ENCODE data around the gene PAFAH1B2.
"Not testable (repeated sequence)": the region's sequence is repeated elsewhere in the genome, so short reads cannot be mapped to it uniquely, and the experiment has no call there.

PAFAH1B2 gene

DNA sequence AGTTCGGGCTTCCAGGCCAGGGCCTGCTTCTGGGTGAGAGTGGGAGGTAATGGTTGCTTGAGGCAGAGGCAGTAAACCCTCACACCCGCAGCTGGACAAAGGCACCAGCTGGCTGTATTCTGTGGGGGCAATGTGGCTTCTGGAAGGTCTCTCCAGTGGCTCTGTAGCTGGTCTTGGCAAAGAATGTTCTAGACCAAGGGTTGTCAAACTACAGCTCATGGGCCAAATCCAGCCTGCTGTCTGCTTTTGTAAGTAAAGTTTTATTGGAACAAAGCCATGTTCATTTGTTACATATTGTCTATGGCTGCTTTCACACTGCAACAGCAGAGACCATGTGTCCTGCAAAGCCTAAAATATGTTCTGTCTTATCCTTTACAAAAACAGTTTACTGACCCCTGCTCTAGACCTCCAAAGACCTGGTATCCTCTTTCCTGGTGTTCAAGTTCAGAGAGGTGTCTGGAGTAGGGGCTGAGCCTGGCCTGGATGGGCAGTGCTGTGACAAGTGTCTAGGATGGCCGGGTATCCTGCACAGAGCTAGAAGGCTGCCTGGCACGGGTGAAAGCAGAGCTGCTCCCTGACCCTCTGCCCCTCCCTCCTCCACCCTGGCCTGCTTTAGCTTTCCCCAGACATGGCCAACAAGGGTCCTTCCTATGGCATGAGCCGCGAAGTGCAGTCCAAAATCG lies 58.4 kb downstream of the PAFAH1B2 start:
- no peak for DNase-seq (ENCODE audit: low read depth)

DNA sequence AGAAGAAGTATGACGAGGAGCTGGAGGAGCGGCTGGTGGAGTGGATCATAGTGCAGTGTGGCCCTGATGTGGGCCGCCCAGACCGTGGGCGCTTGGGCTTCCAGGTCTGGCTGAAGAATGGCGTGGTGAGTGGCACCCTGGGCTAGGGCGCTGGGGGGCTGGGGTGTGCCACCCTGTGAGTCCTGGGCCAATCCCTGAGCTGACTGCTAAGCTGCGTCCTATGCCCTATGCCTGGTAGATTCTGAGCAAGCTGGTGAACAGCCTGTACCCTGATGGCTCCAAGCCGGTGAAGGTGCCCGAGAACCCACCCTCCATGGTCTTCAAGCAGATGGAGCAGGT lies 59.0 kb downstream of the PAFAH1B2 start:
- no peak for DNase-seq (ENCODE audit: low read depth)

DNA sequence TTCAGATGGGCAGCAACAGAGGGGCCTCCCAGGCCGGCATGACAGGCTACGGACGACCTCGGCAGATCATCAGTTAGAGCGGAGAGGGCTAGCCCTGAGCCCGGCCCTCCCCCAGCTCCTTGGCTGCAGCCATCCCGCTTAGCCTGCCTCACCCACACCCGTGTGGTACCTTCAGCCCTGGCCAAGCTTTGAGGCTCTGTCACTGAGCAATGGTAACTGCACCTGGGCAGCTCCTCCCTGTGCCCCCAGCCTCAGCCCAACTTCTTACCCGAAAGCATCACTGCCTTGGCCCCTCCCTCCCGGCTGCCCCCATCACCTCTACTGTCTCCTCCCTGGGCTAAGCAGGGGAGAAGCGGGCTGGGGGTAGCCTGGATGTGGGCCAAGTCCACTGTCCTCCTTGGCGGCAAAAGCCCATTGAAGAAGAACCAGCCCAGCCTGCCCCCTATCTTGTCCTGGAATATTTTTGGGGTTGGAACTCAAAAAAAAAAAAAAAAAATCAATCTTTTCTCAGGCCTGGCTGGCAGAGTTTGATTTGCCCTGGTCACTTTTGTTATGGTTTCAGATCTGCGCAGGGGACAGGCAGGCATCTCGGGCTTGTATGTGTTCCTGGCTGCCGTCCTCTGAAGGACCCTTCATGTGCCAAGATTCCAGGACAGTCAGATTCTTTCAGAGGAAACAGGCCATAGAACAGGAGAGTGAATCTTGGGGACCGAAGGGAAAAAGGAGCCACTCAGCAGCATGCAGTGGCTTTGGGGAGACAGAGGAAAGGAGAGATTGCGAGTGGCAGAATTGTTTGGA lies 60.4 kb downstream of the PAFAH1B2 start:
- DNase-seq (ENCODE audit: low read depth), result no peak

DNA sequence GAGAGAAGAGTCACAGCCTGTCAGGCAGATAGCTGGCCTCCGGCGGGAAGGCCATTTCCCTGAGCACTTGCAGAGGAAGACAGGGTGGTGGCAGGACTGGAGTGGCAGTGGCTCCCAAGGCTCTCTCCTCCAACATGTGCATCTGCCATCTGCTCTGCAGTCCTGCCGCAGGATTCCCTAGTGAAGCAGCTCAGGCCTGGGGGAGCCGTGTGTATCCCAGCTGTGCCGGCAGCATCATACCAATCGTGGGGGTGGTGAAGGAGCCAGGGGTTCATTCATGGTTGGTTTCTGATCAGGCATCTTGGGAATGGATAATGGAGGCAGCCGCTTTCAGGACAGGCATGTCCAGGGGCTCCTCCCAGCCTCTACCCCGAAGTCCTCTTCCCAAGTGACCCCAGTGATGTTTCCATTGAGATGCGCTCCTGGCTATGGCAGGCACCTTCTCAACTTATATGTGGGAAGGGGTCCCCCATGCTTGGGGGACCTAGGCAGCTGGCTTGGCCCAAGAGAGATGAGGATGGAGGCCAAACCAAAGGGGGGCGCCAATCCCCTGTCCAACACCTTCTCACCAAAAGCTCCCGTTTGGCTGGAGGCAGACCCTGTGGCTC lies 61.2 kb downstream of the PAFAH1B2 start:
- DNase-seq (ENCODE audit: low read depth), result no peak

DNA sequence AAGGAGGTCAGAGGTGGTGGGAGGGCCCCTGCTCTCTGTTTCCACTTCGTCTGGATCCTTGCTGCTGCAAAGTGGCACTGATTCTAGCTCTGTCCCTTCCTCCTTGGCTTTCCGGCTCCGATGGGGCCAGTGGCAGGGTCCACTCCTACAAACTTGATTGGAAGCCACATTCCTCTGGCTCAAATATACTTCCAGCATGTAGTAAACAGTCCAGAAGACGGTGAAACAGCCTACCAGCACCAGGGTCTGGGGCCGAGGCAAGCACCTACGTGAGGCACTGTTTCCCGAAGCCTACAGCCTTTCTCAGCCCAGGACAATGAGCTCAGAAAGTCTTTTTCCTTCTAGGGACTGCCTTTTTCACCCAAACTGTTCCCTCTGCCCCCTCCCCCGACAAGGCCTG lies 62.0 kb downstream of the PAFAH1B2 start:
- not testable (repeated sequence) for DNase-seq (ENCODE audit: low read depth)

DNA sequence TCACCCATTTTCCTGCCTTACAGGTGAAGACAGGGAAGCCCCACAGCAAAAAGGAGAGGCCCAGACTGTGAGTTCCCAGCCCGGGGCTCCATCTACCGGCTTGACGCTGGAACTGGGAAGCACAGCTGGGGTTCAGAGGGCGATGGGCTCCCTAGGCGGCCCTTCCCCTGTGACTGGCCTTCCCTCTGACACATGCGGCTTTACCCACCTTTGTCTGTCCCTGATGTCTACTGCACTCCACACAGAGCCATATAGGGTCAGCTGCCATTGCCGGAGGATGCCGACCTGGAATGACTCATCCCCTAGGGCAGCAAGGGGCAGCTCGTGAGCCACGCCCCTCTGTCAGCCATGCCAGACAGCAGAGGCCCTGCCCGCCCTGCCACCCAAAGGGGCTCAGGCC lies 62.8 kb downstream of the PAFAH1B2 start:
- DNase-seq (ENCODE audit: low read depth), result not testable (repeated sequence)

DNA sequence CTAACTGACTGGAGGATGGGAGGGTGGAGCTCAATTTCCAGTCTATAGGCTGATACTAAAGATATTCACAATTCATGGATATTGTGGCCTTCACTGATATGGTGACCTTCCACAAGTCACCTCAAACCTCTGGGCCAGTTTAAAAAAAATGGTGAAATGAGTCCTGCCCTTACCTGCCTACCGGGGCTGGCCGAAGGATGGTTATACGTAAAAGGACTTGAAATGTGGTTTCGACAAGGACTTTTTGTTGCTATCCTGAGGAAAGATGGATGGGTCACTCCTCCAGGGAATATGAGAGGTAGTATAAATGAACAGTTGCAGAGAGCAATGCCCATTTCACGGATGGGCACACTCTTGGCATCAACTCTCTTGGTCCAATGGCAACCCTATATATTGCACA lies 63.4 kb downstream of the PAFAH1B2 start:
- not testable (repeated sequence) for DNase-seq (ENCODE audit: low read depth)

DNA sequence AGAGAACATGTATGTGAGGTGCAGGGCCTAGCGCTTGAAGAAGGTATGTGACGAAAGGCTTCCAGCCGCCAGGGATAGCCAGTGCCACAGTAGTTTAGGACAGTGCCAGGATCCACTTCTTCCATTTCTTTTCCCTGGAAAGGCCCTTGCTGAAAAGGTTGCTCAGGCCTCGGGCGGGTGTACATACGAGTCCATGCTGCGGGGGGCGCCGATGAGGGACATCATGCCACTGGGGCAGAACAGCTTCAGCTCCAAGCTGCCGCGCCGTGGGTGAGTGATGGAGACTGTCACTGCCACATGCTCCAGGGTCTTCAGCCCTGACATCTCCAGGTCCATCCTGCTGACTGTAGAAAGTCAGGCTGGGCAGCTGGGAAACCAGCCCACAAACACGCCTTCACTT lies 64.6 kb downstream of the PAFAH1B2 start:
- not testable (repeated sequence) for DNase-seq (ENCODE audit: low read depth)

DNA sequence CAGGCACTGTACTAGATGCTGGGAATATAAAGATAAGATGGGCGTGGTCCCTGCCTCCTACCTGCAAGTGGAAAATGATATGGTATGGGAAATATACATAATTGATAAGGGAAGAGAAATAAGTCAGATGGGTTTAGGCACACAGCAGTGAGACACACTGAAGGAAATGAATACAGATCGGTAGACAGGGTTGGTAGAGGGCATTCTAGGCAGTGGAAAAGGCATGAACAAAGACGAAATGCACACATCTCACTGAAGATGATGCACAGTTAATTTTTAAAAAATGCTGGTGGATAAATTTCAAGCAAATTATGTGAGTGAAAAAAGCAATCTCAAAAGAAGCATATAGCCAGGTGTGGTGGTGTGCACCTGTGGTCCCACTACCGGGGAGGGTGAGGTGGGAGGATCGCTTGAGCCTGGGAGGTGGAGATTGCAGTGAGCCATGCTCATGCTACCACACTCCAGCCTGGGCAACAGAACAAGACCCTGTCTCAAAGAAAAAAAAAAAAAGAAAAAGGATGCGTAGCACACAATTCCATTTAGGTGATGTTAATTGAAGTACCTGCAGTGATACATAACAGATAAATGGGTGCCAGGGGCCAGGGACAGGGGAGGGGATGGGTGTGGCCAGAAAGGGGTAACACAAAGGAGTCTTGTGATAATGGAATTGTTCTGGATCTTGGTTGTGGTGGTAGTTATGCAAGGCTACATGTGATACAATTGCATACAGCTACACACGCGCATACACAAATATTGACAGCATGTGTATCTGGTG lies 65.5 kb downstream of the PAFAH1B2 start:
- DNase-seq (ENCODE audit: low read depth), result not testable (repeated sequence)

DNA sequence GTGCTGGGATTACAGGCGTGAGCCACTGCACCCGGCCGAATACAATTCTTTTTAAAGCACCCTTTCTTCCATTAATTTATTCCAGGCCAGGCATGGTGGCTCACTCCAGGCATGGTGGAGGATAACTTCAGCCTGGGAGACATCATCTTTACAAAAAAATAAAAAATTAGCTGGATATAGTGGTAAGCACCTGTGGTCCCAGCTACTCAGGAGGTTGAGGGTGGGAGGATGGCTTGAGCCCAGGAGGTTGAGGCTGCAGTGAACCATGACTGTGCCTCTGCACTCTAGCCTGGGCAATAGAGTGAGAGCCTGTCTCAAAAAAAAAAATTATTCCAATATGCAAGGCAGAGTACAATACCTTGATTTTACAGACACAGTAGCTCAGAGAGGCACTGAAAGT lies 66.5 kb downstream of the PAFAH1B2 start:
- no peak for DNase-seq (ENCODE audit: low read depth)

DNA sequence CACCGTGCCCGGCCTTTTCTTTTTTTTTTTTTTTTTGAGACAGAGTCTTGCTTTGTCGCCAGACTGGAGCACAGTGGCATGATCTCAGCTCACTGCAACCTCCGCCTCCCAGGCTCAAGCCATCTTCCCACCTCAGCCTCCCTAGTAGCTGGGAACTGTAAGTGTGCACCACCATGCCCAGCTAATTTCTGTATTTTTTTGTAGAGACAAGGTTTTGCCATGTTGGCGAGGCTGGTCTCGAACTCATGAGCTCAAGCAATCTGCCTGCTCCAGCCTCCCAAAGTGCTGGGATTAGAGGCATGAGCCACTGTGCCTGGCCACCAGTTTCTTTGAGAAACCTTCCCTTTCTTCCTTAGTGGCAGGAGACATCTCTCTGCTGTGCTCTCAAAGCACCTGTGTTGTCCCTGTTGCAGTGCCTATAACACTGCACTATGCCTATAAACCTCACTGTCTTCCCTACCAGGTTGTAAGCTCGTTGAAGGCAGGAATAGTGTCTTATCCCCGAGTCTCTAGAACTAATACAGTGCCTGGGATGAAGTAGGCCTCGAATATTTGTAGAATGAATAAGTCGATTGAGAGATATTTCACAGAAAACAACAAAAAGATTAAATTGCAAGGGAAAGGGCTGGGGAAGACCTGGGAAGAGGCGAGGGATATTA lies 68.7 kb downstream of the PAFAH1B2 start:
- DNase-seq (ENCODE audit: low read depth), result no peak

DNA sequence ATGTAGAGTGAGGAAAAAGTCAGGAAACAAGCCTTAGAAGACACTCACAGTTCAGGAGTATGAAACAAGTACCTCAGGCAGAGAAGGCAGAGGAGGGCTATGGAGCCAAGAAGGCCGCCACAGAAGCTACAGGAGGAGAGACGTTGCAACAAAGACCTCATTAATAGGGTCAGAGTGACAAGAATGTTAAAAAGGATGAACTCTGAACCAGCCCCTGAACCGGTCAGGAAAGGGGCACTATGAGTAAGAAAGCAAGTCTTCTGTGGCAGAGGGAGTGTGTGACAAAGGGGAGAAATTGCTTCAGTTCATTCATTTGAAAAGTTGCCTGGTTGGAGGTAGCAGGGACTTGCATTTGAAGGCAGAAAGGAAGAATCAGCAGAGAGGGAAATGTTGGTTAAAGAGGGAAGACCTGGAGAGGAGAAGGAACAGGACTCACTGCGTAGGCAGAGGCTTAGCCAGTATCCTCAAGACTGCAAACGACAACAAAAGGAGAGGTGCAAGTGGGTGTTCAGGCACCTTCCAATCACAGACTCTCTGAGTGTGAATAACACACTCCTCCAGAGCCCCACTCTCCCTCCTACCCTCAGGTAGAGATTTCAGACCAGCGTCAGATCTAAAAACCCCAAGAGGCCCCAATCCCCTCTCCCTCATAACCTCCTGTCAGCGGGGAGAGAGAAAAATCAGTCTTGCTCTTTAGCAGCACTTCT lies 70.5 kb downstream of the PAFAH1B2 start:
- DNase-seq (ENCODE audit: low read depth), result no peak

DNA sequence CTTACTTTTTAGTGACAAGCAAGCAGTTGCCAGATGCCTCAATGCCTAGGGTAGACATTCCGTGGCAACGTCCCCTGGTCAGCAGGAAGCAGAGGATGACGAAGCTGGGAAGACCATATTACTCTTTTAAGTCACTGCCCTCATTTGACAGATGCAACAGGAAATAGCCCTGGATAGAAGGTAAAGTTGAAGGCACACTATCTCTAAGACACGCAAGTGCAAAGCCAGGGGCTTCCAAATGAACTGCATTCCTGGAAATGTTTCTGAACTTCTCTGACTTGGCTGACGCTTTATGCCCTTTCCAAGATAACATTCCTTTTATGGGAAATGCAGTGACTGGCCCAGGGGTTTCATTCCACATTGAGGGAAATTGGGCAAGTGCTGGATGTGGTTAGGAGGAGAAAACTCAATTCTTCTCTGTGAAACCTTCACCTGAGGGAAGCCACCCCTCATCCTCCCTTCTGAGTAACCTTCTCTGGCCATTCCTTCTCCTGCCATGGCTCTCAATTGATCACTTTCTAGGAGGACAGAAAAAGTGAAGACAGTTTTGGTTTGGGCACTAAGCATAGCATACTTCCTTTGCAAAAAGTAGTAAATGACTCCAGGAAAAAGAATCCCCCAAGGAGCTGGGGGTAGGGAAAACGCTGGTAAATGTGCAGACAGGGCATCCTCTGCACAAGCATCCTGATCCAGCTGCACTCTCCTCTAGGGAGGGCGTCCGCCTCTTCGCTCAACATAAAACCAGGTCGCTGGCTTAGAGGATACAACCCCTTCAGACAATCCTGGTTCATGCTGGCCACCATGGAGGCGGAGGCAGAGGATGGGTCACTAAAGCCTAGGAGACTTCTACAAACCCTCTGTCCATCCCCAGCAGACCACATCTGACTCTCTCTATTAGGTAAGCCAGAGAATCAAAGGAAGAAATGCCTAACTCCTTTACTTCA lies 73.3 kb downstream of the PAFAH1B2 start:
- no peak for DNase-seq (ENCODE audit: low read depth)

DNA sequence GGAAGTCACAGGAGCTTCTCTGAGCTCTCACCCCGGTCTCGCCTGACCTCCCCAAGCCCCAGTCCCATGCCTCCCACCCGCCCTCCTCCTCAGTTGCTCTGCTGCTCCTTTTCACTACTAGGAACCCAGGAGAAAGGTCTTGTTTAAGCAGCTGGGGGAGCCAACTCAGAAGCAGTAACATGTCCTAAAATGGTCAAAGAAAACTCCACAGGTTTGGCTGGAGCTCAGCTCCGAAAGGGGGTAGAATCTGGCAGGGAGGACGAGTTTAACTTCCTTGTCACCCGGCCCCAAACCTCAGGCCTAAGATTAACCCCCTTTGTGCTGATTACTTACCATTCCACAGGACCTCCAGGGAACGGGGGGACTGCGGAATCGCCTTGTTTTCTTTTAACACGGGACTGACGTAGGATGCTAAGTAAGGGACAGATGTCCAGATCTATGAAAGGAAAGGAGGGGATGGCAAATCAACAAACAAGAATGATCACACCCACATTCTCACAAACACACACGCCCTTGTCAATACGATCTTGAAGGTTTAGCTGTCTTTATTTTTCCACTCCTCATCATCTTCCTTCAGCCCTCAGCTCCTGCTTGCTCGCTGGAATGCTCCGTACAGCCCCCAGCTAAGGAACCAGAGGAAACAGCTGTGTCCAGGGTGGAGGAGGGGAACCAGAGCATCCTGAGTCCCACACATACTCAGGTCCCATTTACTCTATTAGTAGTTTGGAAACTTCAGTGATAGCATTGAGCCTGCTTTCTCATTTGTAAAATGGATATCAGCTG lies 74.2 kb downstream of the PAFAH1B2 start:
- no peak for DNase-seq (ENCODE audit: low read depth)

DNA sequence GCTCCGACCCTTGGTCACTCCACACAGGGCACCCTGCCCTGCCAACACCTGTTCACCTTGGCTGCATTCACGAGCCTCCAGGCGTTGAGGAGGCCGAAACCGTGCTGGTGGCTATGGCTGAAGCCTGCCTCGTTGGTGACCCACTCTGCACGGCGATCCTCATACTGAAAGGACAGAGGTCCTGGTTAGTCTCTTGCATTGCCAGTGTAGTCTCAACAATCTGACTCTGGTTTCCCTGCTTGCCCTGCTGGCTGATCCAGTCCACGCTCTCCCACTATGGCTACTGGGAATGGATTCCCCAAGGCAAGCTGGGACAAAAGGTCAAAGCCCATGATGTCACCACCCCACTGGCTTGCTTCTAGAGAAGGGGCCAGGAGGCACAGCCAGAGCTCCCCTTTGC lies 74.9 kb downstream of the PAFAH1B2 start:
- no peak for DNase-seq (ENCODE audit: low read depth)

DNA sequence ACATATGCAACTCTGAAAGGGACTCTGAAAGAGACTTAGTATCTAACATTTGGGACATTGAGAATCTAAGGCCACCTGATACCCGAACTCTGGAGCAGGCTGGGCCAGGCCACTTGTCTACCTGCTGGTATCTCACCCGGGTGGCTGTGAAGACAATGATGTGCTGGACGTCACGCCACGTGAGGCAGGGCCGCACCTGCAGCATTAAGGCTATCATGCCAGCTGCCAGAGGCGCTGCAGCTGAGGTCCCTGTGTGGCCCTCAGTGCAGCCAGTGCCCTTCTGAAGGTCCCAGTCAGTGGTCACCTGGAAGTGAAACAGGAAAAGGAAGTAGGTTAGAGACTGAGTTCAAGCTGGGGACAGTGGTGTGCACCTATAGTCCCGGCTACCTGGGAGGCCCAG lies 75.4 kb downstream of the PAFAH1B2 start:
- DNase-seq (ENCODE audit: low read depth), result no peak

DNA sequence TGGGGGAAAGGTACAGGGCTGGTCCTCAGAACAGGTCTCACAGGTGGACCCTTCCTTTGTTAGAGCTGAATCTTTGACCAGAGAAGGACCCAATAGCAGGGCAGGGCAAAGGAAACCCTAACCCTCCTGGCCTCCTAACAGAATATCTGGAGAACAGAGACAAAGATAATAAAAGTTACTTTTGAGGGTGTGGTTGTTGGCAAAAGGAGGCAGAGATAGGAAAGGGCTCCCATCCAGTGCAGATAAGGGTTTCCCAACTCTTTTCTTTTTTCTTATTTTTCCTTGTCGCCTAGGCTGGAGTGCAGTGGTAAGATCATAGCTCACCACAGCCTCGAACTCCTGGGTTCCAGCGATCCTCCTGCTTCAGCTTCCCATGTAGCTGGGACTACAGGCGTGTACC lies 75.9 kb downstream of the PAFAH1B2 start:
- no peak for DNase-seq (ENCODE audit: low read depth)

DNA sequence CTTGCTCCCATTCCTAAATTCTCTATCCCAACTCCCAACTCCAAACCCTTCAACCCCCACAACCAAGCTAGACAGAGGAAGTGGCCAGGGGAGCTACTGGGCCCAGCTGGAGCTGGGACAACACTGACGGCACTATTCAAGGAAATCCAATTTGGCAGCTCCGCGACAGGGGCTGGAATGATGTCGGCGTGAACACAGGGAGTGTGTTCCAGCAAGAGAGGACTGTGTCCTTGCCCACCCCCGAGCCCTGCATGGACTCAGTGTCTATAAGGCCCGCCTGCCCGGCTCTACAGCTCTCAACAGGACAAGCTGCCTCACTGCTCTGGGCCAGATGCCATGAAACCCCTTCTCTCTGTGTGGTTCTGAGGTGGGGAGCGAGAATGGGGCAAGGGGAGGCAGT lies 76.5 kb downstream of the PAFAH1B2 start:
- no peak for DNase-seq (ENCODE audit: low read depth)

DNA sequence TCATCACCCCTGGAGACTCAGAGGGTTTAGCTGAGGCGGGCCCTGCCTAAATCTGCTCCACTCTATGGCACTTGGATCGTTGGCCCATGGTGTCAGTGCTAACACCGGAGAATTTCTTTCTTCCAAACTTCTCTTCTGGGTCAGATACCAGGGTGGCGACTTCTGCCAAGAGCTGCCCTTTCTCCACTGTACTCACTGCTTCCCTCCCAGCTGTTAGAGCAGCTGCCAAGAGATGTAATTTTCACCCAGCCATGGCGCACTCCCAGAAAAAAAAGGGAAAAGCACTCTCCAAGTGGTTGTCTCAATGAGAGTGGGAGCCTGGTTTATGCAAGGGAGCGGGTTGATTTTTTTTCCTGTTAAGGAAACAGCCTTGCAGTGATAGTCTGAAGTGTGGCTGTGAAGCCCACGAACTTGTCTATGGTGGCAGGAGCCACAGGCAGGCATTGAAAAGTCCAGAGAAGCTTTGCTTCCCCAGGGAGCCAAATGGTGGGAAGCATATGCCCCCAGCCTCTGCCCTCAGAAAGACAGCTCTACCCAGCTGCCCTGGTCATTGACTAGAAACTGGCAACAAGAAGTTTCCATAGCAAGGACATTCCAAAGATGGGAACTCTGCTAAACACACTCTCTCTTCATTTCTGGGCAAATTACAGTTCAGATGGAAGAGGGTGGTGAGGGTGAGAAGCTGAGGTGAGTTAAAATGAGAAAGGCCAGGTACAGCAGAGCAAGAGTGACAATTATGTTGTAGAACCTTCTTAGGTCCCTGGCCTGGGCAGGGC lies 77.1 kb downstream of the PAFAH1B2 start:
- DNase-seq (ENCODE audit: low read depth), result no peak

Data from stimulated activated CD8-positive, alpha-beta memory T cell treated with anti-CD3 and anti-CD28 coated beads, Interleukin-15, amount 100 ng/mL, for 24 hours (primary cell).